Activated T-cell treated with anti-CD3 and anti-CD28 coated beads for 48 hours (primary cell): ENCODE results near the gene EIF2S2.
"Not testable (repeated sequence)": the region's sequence is repeated elsewhere in the genome, so short reads cannot be mapped to it uniquely, and the experiment has no call there.

Experiments
- DNase-seq: peaks from one replicate; pipeline ENCODE4 v3.0.0-alpha.2; 2020; ENCODE audit warnings: low read depth

EIF2S2 gene

GRCh38 chr20:34111702-34112599 is at the start of gene EIF2S2:
Gene EIF2S2, minus strand, starts transcription at chr20:34112243. Its CDS starts 133 bp downstream, at chr20:34112110.
- DNase-seq = peak; percentile 92

DNA sequence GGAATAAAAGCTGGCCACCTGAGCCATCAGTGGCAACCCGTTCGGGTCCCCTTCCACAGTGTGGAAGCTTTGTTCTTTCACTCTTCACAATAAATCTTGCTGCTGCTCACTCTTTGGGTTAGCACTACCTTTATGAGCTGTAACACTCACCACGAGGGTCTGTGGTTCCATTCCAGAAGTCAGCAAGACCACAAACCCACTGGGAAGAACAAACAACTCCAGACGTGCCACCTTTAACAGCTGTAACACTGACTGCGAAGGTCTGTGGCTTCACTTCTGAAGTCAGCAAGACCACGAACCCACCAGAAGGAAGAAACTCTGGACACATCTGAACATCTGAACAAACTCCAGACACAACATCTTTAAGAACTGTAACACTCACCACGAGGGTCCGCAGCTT is 45.7 kb upstream of the EIF2S2 start:
- DNase-seq = not testable (repeated sequence)

- DNase-seq = no peak
These were observed 43.8 kb upstream of the EIF2S2 start for GRCh38 chr20:34155836-34156235.

- not testable (repeated sequence) for DNase-seq
These were observed 41.1 kb upstream of the EIF2S2 start for GRCh38 chr20:34153169-34153568.

DNA sequence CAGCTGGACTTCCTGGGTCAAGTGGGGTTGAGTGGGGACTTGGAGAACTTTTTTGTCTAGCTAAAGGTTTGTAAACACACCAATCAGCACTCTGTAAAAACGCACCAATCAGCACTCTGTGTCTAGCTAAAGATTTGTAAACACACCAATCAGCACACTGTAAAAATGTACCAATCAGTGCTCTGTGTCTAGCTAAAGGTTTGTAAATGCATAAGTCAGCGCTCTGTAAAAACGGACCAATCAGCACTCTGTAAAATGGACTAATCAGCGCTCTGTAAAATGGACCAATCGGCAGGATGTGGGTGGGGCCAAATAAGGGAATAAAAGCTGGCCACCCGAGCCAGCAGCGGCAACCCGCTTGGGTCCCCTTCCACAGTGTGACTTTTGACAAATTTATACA is 40.0 kb upstream of the EIF2S2 start:
- not testable (repeated sequence) for DNase-seq

- no peak for DNase-seq
These were observed 38.4 kb upstream of the EIF2S2 start for GRCh38 chr20:34150306-34151000.

- DNase-seq = no peak
These were observed 33.3 kb upstream of the EIF2S2 start for GRCh38 chr20:34145280-34145819.

DNA sequence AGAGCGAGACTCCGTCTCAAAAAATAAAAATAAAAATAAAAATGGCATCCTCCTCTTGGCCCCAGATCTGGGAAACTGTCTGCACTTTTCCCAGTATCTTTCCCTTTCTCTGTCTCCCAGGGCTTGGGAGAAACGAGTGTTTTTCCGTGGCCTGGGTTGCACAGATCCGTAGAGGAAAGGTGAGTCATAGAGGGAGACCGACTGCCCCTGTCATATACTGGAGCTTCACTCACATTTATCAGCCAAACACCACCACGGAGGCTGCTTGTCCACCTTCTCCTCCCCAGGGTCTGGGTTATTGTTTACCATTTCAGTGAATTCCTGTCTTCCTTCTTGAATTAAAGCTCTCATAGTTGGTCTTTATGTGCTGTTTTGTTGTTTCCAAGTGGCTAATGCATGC is 31.9 kb upstream of the EIF2S2 start:
- no peak for DNase-seq

- no peak for DNase-seq
These were observed 30.1 kb upstream of the EIF2S2 start for GRCh38 chr20:34142121-34142520.

DNA sequence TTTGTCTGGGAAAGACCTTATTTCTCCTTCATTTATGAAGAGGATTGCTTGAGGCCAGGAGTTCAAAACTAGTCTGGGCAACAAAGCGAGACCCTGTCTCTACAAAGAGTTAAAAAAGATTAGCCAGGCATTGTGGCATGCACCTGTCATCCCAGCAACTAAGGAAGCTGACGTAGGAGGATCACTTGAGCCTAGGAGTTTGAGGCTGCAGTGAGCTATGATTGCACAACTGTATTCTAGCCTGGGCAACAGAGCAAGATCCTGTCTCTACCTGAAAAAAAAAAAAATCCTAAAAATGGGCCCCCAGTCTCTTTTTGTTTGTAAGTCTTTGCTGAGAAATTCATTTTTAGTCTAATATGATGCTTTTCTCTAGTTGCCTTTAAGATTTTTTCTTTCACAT is 29.2 kb upstream of the EIF2S2 start:
- DNase-seq = no peak

- DNase-seq = not testable (repeated sequence)
These were observed 23.7 kb upstream of the EIF2S2 start for GRCh38 chr20:34135525-34136275.

DNA sequence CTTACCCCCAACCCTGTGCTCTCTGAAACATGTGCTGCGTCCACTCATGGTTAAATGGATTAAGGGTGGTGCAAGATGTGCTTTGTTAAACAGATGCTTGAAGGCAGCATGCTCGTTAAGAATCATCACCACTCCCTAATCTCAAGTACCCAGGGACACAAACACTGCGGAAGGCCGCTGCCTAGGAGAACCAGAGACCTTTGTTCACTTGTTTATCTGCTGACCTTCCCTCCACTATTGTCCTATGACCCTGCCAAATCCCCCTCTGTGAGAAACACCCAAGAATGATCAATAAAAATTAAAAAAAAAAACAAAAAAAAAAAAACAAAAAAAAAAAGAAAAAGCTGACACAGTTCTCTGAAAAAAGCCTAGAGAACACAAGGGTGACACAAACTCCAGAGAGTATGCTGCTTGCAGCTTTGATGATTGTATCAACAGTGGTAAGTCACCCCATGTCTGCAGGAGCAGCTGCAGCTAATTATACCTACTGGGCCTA is 21.4 kb upstream of the EIF2S2 start:
- DNase-seq = not testable (repeated sequence)

DNA sequence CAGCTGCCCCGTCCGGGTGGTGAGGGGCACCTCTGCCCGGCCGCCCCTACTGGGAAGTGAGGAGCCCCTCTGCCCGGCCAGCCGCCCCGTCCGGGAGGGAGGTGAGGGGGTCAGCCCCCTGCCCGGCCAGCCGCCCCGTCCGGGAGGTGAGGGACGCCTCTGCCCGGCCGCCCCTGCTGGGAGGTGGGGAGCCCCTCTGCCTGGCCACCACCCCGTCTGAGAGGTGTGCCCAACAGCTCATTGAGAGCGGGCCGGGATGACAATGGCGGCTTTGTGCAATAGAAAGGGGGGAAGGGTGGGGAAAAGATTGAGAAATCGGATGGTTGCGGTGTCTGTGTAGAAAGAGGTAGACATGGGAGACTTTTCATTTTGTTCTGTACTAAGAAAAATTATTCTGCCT is 20.9 kb upstream of the EIF2S2 start:
- DNase-seq = not testable (repeated sequence)

DNA sequence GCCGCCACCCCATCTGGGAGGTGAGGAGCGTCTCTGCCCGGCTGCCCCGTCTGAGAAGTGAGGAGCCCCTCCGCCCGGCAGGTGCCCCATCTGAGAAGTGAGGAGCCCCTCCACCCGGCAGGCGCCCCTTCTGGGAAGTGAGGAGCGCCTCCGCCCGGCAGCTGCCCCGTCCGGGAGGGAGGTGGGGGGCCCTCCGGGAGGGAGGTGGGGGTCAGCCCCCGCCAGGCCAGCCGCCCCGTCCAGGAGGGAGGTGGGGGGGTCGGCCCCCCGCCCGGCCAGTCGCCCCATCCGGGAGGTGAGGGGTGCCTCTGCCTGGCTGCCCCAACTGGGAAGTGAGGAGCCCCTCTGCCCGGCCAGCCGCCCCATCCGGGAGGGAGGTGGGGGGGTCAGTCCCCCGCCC is 20.4 kb upstream of the EIF2S2 start:
- not testable (repeated sequence) for DNase-seq

GRCh38 chr20:34131491-34131890 is 19.4 kb upstream of the EIF2S2 start:
- DNase-seq = no peak

- no peak for DNase-seq
These were observed 17.6 kb upstream of the EIF2S2 start for GRCh38 chr20:34129518-34130162.

- DNase-seq = no peak
These were observed 15.7 kb upstream of the EIF2S2 start for GRCh38 chr20:34127792-34128191.

DNA sequence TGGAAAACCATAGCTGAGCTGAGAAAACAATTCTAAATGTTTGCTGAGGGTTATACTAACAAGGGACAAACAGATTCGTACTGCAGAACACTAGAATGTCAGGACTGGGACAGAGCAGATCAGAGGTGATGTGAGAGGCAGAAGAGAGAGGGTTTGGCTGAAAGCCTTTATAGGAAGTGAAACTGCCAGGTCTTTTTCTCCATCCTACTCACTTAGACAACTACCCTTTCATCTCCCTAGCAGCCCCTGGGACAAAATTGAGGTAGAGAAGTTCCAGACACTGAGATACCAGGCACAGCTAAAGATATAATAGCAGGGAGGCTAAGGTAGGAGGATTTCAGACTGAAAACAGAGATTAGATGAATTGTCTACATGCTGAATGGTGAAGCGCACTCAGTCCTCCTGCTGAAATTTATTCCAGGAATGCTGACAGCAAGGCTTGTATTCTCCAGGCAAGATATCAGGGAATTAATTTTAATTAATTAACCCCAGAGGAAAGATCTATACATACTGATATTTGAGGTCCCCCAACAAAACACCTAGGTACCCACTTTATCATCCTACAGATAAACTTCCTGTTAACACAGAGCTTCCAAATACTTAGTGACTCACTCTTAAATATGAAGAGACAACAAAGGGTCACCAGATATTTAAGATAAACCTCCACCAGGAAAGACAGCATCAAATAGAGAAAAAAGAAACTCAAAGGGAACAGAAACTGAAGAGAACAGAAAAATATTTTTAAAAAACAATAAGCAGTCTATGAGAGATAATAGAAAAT is 12.6 kb upstream of the EIF2S2 start:
- DNase-seq = no peak

DNA sequence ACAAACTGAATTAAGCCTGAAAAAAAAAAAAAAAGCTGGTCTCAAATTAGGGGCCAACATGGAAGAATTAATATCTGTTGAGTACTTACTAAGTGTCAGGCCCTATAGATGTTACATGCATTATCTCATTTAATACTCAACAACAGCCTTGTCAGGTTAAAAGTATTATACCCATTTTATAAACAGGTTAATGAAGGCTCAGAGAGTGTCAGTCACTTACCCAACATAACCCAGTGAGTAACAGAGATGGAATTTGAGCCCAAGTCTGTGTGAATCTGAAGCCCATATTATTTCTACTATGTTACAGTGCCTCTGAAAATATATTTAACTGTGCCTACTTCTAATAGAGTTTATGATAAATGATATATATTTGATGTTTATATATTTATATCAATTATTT is 11.3 kb upstream of the EIF2S2 start:
- no peak for DNase-seq

GRCh38 chr20:34122274-34122980 is 10.4 kb upstream of the EIF2S2 start:
- DNase-seq = no peak
